OCI-LY3 (cell line): Measurements from ENCODE around the gene LRBA.
"Not testable (repeated sequence)": the region's sequence is repeated elsewhere in the genome, so short reads cannot be mapped to it uniquely, and the experiment has no call there.

Source experiments
- H2AFZ ChIP-seq: fragments of 200-600, 300-600 bp; shearing (Covaris generic); 2 replicates; pipeline ENCODE4 v1.6.0; 2014; ENCODE audit warnings: antibody characterized with exemption, low read depth, low read length
- H3K27ac ChIP-seq: fragments of 200-600, 300-600 bp; sonication (generic); 2 replicates; pipeline ENCODE4 v1.5.1; 2014; ENCODE audit warnings: mild to moderate bottlenecking, low read length, moderate library complexity, mixed read lengths
- H3K27me3 ChIP-seq: fragments of 200-600, 300-600 bp; sonication (generic); 2 replicates; pipeline ENCODE4 v1.6.1; 2014; ENCODE audit warnings: low read depth, low read length, mixed read lengths
- H3K36me3 ChIP-seq: fragments of 200-600, 300-600 bp; sonication (generic); replicated peaks from 2 replicates; pipeline ENCODE3; 2014; ENCODE audit warnings: low read depth, low read length, mixed read lengths
- H3K4me1 ChIP-seq: fragments of 300-600, 200-600 bp; sonication (generic); 2 replicates; pipeline ENCODE4 v1.6.1; 2014; ENCODE audit warnings: low read length, mixed read lengths
- H3K4me2 ChIP-seq: fragments of 200-600, 300-600 bp; sonication (generic); 2 replicates; pipeline ENCODE4 v1.6.1; 2014; ENCODE audit warnings: low read length, mixed read lengths
- H3K4me3 ChIP-seq: fragments of 300-600, 200-600 bp; sonication (generic); 2 replicates; pipeline ENCODE4 v1.5.1; 2014; ENCODE audit warnings: antibody characterized with exemption, mild to moderate bottlenecking, low read length, moderate library complexity
- H3K79me2 ChIP-seq: fragments of 300-600, 200-600 bp; shearing (Covaris generic); 2 replicates; pipeline ENCODE4 v1.6.1; 2014; ENCODE audit warnings: mild to moderate bottlenecking, low read length, mixed read lengths
- H3K9ac ChIP-seq: fragments of 300-600, 200-600 bp; shearing (Covaris generic); 2 replicates; pipeline ENCODE4 v1.6.0; 2014; ENCODE audit warnings: mild to moderate bottlenecking, low read length, moderate library complexity
- H3K9me3 ChIP-seq: fragments of 200-600, 300-600 bp; shearing (Covaris generic); 2 replicates; pipeline ENCODE4 v1.6.1; 2014; ENCODE audit warnings: low read length, mixed read lengths; ENCODE audit not compliant: insufficient read depth
- H4K20me1 ChIP-seq: fragments of 200-600, 300-600 bp; sonication (generic); 2 replicates; pipeline ENCODE4 v1.6.1; 2016; ENCODE audit warnings: low read length, mixed read lengths; ENCODE audit not compliant: insufficient read depth
- CTCF ChIP-seq: fragments of 200-600, 300-600 bp; sonication (generic); IDR thresholded peaks from 2 replicates; pipeline ENCODE4 v1.5.1; 2014; ENCODE audit warnings: antibody characterized with exemption, low read length, low read depth
- EZH2phosphoT487 ChIP-seq: fragments of 200-600 bp; shearing (Covaris generic); IDR thresholded peaks from 2 replicates; pipeline ENCODE4 v1.6.1; 2018; ENCODE audit warnings: antibody characterized with exemption, mixed run types, low read depth

Gene LRBA

GRCh38 chr4:150515135-150515534 is 499.9 kb downstream of the LRBA start:
- Histone ChIP-seq H3K4me2 (no peak overlapping the region), H3K27ac (no peak overlapping the region)
- TF ChIP-seq CTCF = no peak
- TF ChIP-seq EZH2phosphoT487 = no peak

DNA sequence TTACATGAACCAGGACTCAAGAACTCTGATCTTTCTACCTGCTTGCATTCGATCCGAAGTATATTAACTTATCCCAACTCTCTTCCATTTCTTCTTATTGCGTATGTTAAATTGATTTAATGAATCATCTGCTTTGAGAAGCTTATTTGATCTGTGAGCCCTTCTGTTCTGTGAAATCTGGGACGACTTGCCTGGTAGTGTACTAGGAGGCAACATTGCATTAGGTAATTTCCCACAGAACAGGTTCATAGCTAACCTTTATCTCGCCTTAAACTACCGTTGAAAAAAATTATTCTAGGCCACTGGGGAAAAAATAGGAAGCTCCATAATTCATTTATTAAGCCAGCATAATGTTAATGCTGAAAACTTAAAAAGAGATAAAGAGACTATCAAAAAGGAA is 500.4 kb downstream of the LRBA start:
- Histone ChIP-seq H3K4me3 (no peak overlapping the region), H3K4me2 (no peak overlapping the region), H3K4me1 (no peaks in the 10 kb centered on the region), H3K27ac (no peak overlapping the region), H2AFZ (no peak overlapping the region), H3K36me3 (no peaks in the 10 kb centered on the region), H3K9me3 (no peaks in the 10 kb centered on the region), H4K20me1 (no peaks in the 10 kb centered on the region), H3K9ac (no peak overlapping the region), H3K27me3 (no peaks in the 10 kb centered on the region), H3K79me2 (no peaks in the 10 kb centered on the region)
- no peak for TF ChIP-seq CTCF
- TF ChIP-seq EZH2phosphoT487 = no peak

More at GRCh38 chr4:150515135-150515534, 499.9 kb downstream of the LRBA start:
- Histone ChIP-seq H2AFZ (no peak overlapping the region), H3K9me3 (no peaks in the 10 kb centered on the region), H3K79me2 (no peaks in the 10 kb centered on the region), H3K4me1 (no peaks in the 10 kb centered on the region), H3K4me3 (no peak overlapping the region), H3K36me3 (no peaks in the 10 kb centered on the region), H3K9ac (no peak overlapping the region), H4K20me1 (no peaks in the 10 kb centered on the region), H3K27me3 (no peaks in the 10 kb centered on the region)

- TF ChIP-seq EZH2phosphoT487 (no peak), CTCF (no peak)
- no peak overlapping the region for H3K9ac ChIP-seq
- H4K20me1 ChIP-seq = no peaks in the 10 kb centered on the region
- no peaks in the 10 kb centered on the region for H3K4me1 ChIP-seq
- H3K4me3 ChIP-seq = no peak overlapping the region
- no peaks in the 10 kb centered on the region for H3K36me3 ChIP-seq
- H2AFZ ChIP-seq = no peak overlapping the region
- H3K27me3 ChIP-seq = no peaks in the 10 kb centered on the region
- H3K79me2 ChIP-seq = no peaks in the 10 kb centered on the region
- H3K27ac ChIP-seq = no peak overlapping the region
- no peak overlapping the region for H3K4me2 ChIP-seq
- no peaks in the 10 kb centered on the region for H3K9me3 ChIP-seq
These were observed 504.8 kb downstream of the LRBA start for GRCh38 chr4:150510176-150510865.

GRCh38 chr4:150507656-150508055 is 507.4 kb downstream of the LRBA start:
- H3K27me3 ChIP-seq, H3K4me2 ChIP-seq, H3K9me3 ChIP-seq, H4K20me1 ChIP-seq, H3K4me1 ChIP-seq, H3K79me2 ChIP-seq, H3K27ac ChIP-seq, H2AFZ ChIP-seq, H3K4me3 ChIP-seq, H3K36me3 ChIP-seq, H3K9ac ChIP-seq: not testable (repeated sequence)
